ENCODE data around the gene GNA12.

GRCh38 chr7:2786607-2787116, 57.4 kb downstream of the GNA12 start:
- TF ChIP-seq REST (IDR thresholded peaks at IDR 0.05; ENCODE audit: insufficient read depth in 1 of 2, low read depth in 2 of 2, low read length in 2 of 2) (no peak), TAF1 (IDR thresholded peaks at IDR 0.05; ENCODE audit: borderline replicate concordance, insufficient read depth, low read length) (no peak)

Measured in PFSK-1 (cell line).